Measurements from ENCODE around the gene GBP5. TPM values are rescaled to one million over a fixed set of nuclear protein-coding genes. Genes with fewer than 3 reads are reported as not detected.
"Not testable (repeated sequence)": the region's sequence is repeated elsewhere in the genome, so short reads cannot be mapped to it uniquely, and the experiment has no call there.

Gene GBP5
- total and polyA plus RNA-seq, 5 donors, result 0.48 to 2.0 (median 0.88) TPM

DNA sequence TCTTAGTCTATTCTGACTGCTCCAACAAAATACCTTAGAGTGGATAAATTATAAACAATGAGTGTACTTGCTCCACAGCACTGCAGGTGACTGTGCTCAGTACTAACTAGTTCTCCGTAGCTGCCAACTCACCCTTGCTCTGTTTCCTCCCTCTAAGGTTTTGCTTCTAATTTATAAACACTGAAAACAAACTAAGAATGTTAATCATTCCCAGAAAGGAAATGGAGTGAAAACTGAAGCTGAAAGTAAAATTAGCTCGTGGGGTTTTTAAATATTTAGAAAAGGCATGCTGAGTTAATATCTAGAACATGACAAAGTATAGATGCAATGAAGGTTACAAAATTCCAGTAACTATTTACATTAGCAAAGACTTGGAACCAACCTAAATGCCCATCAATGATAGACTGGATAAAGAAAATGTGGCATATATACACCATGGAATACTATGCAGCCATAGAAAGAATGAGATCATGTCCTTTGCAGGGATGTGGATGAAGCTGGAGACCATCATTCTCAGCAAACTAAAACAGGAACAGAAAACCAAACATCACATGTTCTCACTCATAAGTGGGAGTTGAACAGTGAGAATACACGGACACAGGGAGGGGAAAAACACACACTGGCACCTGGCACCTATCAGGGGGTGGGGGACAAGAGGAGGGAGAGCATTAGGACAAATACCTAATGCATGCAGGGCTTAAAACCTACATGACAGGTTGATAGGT is 27.2 kb upstream of the GBP5 start:
- H3K27ac ChIP-seq (ENCODE audit: low read length); H3K4me3 ChIP-seq (ENCODE audit: low read length); H3K27me3 ChIP-seq (ENCODE audit: control insufficient read depth, insufficient read depth); H3K4me1 ChIP-seq (ENCODE audit: control insufficient read depth, insufficient read depth, low read length); intact Hi-C loops (cut with DNase I); H3K9me3 ChIP-seq (ENCODE audit: control insufficient read depth, low read length); ATAC-seq; DNase-seq: not testable (repeated sequence)
- 67% methylated on average over 3 of the region's 3 CpGs for WGBS

DNA sequence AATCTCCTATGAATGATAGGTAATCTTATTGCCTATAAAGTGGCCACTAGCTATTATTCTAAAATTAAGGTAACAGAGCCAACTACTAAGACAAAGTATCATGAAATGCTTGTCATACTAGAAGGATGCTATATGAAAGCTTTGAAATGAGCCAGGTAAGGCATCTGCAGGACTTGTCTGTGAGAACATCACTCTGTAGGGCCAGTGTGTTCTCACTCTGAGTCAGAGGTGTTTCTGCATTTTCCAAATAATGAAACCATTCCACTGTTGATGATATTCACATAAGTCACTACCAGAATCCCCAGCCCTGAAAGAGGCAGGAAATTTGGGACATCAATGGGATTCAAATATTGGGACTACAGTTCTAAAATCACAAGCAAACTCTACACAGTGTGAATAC is 25.8 kb upstream of the GBP5 start:
- intact Hi-C loops (cut with DNase I), result no loop called here
- H3K9me3 ChIP-seq (ENCODE audit: control insufficient read depth, low read length), result no peaks in the 10 kb centered on the region
- no peak for ATAC-seq
- no peak for DNase-seq
- no peaks in the 10 kb centered on the region for H3K27me3 ChIP-seq (ENCODE audit: control insufficient read depth, insufficient read depth)
- H3K4me1 ChIP-seq (ENCODE audit: control insufficient read depth, insufficient read depth, low read length), result no peaks in the 10 kb centered on the region
- H3K27ac ChIP-seq (ENCODE audit: low read length), result no peak overlapping the region
- no peak overlapping the region for H3K4me3 ChIP-seq (ENCODE audit: low read length)

DNA sequence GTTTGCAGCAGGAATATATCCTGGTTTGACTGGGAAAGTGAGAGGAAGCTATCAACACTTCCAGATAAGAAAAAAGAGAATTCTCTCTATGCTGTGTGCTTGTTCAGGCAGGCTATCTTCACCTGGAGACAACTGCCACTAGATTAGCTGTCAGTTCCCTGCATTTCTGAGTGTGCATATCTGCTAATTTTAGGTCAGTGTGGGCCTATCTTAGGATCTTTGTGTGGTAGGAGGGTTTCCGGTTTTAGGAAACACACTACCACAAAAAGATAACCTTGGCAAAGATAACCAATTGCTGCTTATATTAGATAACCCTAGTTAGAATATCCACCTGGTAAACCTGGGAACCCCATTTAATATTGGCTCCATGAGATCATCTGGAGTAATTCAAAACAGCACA is 22.5 kb upstream of the GBP5 start:
- no peaks in the 10 kb centered on the region for H3K4me1 ChIP-seq (ENCODE audit: control insufficient read depth, insufficient read depth, low read length)
- intact Hi-C loops (cut with DNase I), result no loop called here
- no peak for ATAC-seq
- no peaks in the 10 kb centered on the region for H3K27me3 ChIP-seq (ENCODE audit: control insufficient read depth, insufficient read depth)
- DNase-seq, result no peak
- H3K27ac ChIP-seq (ENCODE audit: low read length), result no peak overlapping the region
- H3K4me3 ChIP-seq (ENCODE audit: low read length), result no peak overlapping the region
- H3K9me3 ChIP-seq (ENCODE audit: control insufficient read depth, low read length), result no peaks in the 10 kb centered on the region
- WGBS, result 25% methylated on average over 1 of the region's 1 CpG

DNA sequence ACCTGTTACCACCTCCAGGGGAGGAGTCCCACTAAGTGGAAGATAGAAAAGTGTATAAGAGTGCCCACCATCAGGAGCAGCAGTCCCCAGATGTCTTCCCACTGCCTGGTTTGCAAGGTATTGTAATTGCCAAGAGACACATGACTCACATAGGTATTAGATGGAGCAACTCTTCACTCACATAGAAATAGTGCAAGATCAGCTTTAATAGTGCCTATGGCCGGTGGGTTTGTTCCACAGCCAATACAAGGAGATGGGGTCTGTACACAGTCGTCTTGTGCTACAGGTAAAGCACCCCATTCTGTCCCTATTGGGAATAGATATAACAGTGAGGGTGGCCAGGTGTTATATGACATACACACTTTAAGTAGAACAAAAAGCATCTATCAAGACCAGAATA is 18.6 kb upstream of the GBP5 start:
- no peak overlapping the region for H3K27ac ChIP-seq (ENCODE audit: low read length)
- WGBS, result 93% methylated on average over 2 of the region's 2 CpGs
- no peak for DNase-seq
- H3K9me3 ChIP-seq (ENCODE audit: control insufficient read depth, low read length), result no peaks in the 10 kb centered on the region
- no peaks in the 10 kb centered on the region for H3K27me3 ChIP-seq (ENCODE audit: control insufficient read depth, insufficient read depth)
- ATAC-seq, result no peak
- intact Hi-C loops (cut with DNase I), result no loop called here
- no peak overlapping the region for H3K4me3 ChIP-seq (ENCODE audit: low read length)
- H3K4me1 ChIP-seq (ENCODE audit: control insufficient read depth, insufficient read depth, low read length), result no peaks in the 10 kb centered on the region

DNA sequence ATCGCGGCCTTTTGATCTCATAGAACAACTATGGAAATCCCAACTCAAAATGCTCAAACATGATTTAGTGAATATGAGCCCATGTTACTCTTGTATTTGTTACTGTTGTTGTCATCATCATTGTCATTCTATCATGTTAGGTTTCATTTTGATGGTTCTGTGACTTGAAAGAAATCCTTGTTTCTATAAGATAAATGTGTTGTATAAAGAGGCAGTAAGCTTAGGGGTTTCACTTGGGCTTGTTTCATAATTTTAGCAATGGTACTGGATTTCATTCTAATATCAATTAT is 15.3 kb upstream of the GBP5 start:
- H3K9me3 ChIP-seq (ENCODE audit: control insufficient read depth, low read length), result no peaks in the 10 kb centered on the region
- H3K4me1 ChIP-seq (ENCODE audit: control insufficient read depth, insufficient read depth, low read length), result no peaks in the 10 kb centered on the region
- WGBS, result 88% methylated on average over 2 of the region's 2 CpGs
- H3K27me3 ChIP-seq (ENCODE audit: control insufficient read depth, insufficient read depth), result no peaks in the 10 kb centered on the region
- no peak overlapping the region for H3K27ac ChIP-seq (ENCODE audit: low read length)
- ATAC-seq (no peak), DNase-seq (no peak)
- intact Hi-C loops (cut with DNase I), result loop anchor here in 1 of 4 donors (5.0 kb wide), 1 partner anchor 201 kb away; no protein-coding TSS in a partner anchor
- H3K4me3 ChIP-seq (ENCODE audit: low read length), result no peak overlapping the region

DNA sequence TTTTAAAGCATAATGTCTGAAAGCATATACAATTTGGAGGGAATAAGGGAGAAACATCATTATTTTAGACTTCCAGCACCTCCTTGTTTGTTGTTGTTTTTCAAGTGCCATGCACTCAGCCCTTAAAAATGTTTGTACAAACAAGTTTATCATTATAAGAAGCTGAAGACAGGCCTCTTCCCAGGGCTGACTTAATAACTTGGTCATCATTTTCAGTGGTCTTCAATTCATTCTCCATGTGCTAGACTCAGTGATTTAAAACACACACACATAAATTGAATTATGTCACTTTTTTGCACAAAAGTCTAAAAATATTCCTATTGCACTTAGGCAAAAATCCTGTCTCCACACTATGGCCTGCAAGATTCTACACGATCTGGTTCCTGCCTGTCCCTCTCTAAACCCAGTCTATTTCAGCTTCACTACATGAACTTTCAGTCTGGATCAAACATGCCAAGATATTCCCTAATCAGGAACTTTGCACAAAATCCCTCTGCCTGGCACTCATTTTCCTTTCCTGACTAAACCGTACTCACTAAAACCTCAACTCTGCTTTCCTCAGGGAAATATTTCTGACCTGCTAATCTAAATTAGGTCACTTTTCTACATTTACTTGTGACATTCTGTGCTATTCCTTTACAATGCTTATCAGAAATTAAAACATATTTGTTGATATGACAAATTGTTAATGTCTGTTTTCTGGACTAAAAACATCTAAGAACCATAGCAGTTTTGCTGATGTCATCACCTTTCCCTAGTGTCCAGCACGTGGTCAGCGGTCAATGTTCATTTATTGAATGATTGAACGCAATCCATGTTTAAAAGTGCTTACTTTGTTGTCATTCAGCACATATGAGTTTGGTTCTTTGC is 14.8 kb upstream of the GBP5 start:
- ATAC-seq (peak in 1 of 2 donors; percentile 47), DNase-seq (no peak)
- Histone ChIP-seq H3K27me3 (ENCODE audit: control insufficient read depth, insufficient read depth) (no peaks in the 10 kb centered on the region), H3K27ac (ENCODE audit: low read length) (no peak overlapping the region), H3K4me3 (ENCODE audit: low read length) (peak overlapping the region; percentile 26), H3K9me3 (ENCODE audit: control insufficient read depth, low read length) (no peaks in the 10 kb centered on the region), H3K4me1 (ENCODE audit: control insufficient read depth, insufficient read depth, low read length) (no peaks in the 10 kb centered on the region)
- intact Hi-C loops (cut with DNase I), result loop anchor here in 1 of 4 donors (5.0 kb wide), 1 partner anchor 200 kb away; no protein-coding TSS in a partner anchor
- whole genome bisulfite sequencing, result 48% methylated on average over 5 of the region's 5 CpGs

DNA sequence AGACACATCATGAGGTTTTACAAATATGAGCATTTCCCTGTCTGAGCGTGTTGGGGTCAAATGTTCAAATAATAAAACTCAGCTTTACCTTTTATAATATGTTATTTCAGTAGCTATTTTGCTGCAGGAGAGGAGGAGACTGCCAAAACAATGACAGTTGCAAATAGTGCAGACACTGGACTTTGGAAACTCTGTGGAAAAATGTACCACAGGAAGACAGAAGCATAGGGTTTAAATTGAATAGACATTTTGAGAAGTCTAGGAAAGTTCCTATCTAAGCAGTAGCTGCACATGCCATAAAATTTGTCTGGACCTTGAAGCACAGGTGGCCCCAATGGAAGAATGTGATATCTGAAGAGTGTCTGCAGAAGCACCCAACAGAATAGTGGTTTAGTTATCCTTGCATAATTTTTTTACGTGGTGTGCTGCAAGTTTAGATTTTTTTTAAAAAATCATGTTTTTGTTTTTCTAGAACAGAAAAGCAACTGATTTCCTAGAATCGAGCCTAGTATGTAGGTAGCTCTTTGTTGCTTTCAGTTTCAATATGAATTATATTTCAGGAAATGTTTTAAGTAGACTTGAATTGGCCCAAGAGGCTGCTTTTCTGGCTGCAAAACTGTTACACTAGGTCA is 14.0 kb upstream of the GBP5 start:
- ATAC-seq (no peak), DNase-seq (no peak)
- Histone ChIP-seq H3K27me3 (ENCODE audit: control insufficient read depth, insufficient read depth) (no peaks in the 10 kb centered on the region), H3K4me1 (ENCODE audit: control insufficient read depth, insufficient read depth, low read length) (no peaks in the 10 kb centered on the region), H3K27ac (ENCODE audit: low read length) (no peak overlapping the region), H3K9me3 (ENCODE audit: control insufficient read depth, low read length) (no peaks in the 10 kb centered on the region), H3K4me3 (ENCODE audit: low read length) (peak overlapping the region; percentile 26)
- intact Hi-C loops (cut with DNase I), result loop anchor here in 1 of 4 donors (5.0 kb wide), 1 partner anchor 199 kb away; no protein-coding TSS in a partner anchor
- 37% methylated on average over 3 of the region's 3 CpGs for WGBS

DNA sequence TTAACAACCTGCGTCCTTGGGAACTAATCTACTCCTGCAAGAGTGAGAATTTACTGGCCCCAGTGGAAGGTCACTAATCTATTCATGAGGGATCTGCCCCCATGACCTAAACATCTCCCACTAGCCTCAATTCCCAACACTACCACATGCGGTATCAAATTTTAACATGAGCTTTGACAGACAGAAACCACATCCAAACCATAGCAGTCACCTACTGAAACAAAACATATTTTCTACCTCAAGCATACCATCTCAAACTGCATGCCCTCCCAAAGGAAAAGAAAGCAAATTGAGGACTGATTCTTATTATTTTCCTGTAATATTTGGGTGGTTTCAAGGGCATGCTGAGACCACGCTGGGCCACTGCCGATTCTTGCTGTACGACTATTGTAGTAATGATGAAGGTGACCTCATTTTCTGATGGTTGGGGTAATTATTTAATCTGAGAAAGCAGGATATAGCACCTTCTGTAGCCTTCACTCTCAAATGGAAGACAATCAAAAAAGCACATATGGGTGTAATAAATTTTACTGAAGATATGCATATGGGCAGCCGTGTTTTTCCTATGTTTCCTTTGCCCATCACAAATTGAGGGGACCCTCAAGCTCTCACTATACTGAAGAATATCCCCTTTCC is 13.2 kb upstream of the GBP5 start:
- H3K4me1 ChIP-seq (ENCODE audit: control insufficient read depth, insufficient read depth, low read length), result no peaks in the 10 kb centered on the region
- WGBS, result 95% methylated on average over 6 of the region's 6 CpGs
- ATAC-seq (no peak), DNase-seq (no peak)
- no peaks in the 10 kb centered on the region for H3K9me3 ChIP-seq (ENCODE audit: control insufficient read depth, low read length)
- H3K27ac ChIP-seq (ENCODE audit: low read length), result no peak overlapping the region
- no peak overlapping the region for H3K4me3 ChIP-seq (ENCODE audit: low read length)
- intact Hi-C loops (cut with DNase I), result loop anchor here in 1 of 4 donors (5.0 kb wide), 1 partner anchor 199 kb away; no protein-coding TSS in a partner anchor
- no peaks in the 10 kb centered on the region for H3K27me3 ChIP-seq (ENCODE audit: control insufficient read depth, insufficient read depth)

DNA sequence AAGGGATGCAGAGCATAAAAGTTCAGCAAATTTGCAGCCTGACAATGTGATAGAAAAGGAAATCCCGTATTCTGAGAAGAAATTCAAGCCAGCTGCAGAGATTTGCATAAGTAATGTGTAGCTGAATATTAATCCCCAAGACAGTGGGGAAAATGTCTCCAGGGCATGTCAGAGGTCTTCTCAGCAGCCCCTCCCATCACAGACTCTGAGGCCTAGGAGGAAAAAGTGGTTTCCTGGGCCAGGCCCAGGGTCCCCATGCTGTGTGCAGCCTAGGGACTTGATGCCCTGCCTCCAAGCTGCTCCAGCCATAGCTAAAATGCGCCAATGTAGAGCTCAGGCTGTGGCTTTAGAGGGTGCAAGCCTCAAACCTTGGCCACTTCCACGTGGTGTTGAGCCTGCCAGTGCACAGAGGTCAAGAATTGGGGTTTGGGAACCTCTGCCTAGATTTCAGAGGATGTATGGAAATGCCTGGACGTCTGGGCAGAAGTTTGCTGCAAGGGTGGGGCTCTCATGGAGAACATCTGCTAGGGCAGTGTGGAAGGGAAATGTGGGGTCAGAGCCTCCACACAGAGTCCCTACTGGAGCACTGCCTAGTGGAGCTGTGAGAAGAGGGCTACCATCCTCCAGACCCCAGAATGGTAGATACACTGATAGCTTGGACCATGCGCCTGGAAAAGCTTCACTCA is 11.6 kb upstream of the GBP5 start:
- intact Hi-C loops (cut with DNase I); ATAC-seq; H3K27me3 ChIP-seq (ENCODE audit: control insufficient read depth, insufficient read depth); H3K27ac ChIP-seq (ENCODE audit: low read length); H3K4me3 ChIP-seq (ENCODE audit: low read length); H3K9me3 ChIP-seq (ENCODE audit: control insufficient read depth, low read length); H3K4me1 ChIP-seq (ENCODE audit: control insufficient read depth, insufficient read depth, low read length); DNase-seq: not testable (repeated sequence)
- 85% methylated on average over 5 of the region's 5 CpGs for whole genome bisulfite sequencing

DNA sequence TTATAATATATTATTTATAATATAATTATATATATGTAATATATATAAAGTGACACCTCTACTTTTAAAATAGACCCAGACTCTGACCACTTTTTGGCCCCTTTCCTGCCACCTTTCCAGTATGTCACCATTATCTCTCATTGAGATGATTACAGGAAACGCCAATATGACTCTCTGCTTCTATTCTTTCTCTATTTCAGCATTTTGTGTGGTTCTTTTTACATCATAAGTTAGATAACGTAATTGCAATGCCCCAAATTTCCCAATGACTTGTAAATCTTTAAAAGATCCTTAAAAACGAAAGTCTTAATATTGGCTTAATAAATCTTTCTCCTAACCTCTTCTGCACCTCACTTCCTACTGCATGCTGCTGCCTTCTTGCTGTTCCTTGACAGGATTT is 8.1 kb upstream of the GBP5 start:
- H3K9me3 ChIP-seq (ENCODE audit: control insufficient read depth, low read length), result no peaks in the 10 kb centered on the region
- H3K27me3 ChIP-seq (ENCODE audit: control insufficient read depth, insufficient read depth), result no peaks in the 10 kb centered on the region
- no peak overlapping the region for H3K4me3 ChIP-seq (ENCODE audit: low read length)
- H3K4me1 ChIP-seq (ENCODE audit: control insufficient read depth, insufficient read depth, low read length), result no peaks in the 10 kb centered on the region
- H3K27ac ChIP-seq (ENCODE audit: low read length), result no peak overlapping the region
- WGBS, result 72% methylated on average over 3 of the region's 3 CpGs
- no peak for DNase-seq
- intact Hi-C loops (cut with DNase I), result no loop called here
- no peak for ATAC-seq

All from right cardiac atrium (tissue), 5 donors.